Astrocyte (in vitro differentiated cells and primary cell): Measurements from ENCODE around the gene HPD. TPM values are rescaled to one million over a fixed set of nuclear protein-coding genes. Genes with fewer than 3 reads are reported as not detected.

Experiments
- DNase-seq: peaks from one replicate; pipeline ENCODE4 v3.0.0-alpha.2; 2010; ENCODE audit warnings: low read depth
- FAIRE-seq: peaks from 2 replicates; lab custom pipeline; 2011; peaks lifted over from hg19 to GRCh38; lab: Jason Lieb, UNC
- H2AFZ ChIP-seq: 2 replicates; pipeline ENCODE4 v1.6.0; 2012; ENCODE audit warnings: low read depth, low read length, inconsistent platforms
- H3K27ac ChIP-seq: 2 replicates; pipeline ENCODE4 v1.5.1; 2011; ENCODE audit warnings: low read depth, low read length, inconsistent platforms
- H3K27me3 ChIP-seq: 2 replicates; pipeline ENCODE4 v1.6.0; 2011; ENCODE audit warnings: low read length, inconsistent platforms; ENCODE audit not compliant: insufficient read depth
- H3K36me3 ChIP-seq: 2 replicates; pipeline ENCODE4 v1.5.1; 2011; ENCODE audit warnings: low read length, inconsistent platforms; ENCODE audit not compliant: insufficient read depth
- H3K4me1 ChIP-seq: 2 replicates; pipeline ENCODE4 v1.5.1; 2011; ENCODE audit warnings: low read length, inconsistent platforms; ENCODE audit not compliant: insufficient read depth
- H3K4me2 ChIP-seq: 2 replicates; pipeline ENCODE4 v1.6.0; 2012; ENCODE audit warnings: low read length, inconsistent platforms
- H3K4me3 ChIP-seq: 2 replicates; pipeline ENCODE4 v1.5.1; 2011; ENCODE audit warnings: low read depth, mild to moderate bottlenecking, low read length, inconsistent platforms; ENCODE audit not compliant: insufficient read depth
- H3K79me2 ChIP-seq: 2 replicates; pipeline ENCODE4 v1.6.0; 2012; ENCODE audit warnings: mild to moderate bottlenecking, low read length, inconsistent platforms; ENCODE audit not compliant: insufficient read depth
- H3K9ac ChIP-seq: 2 replicates; pipeline ENCODE4 v1.6.0; 2012; ENCODE audit warnings: mild to moderate bottlenecking, low read length, inconsistent platforms
- H3K9me3 ChIP-seq: 2 replicates; pipeline ENCODE4 v1.5.1; 2012; ENCODE audit warnings: low read depth, mild to moderate bottlenecking, low read length, inconsistent platforms; ENCODE audit not compliant: insufficient read depth
- H4K20me1 ChIP-seq: 2 replicates; pipeline ENCODE4 v1.6.0; 2012; ENCODE audit warnings: low read length, inconsistent platforms; ENCODE audit not compliant: insufficient read depth
- H3K27ac Mint-ChIP-seq: one replicate; pipeline ENCODE4 v1.8.0; 2021; ENCODE audit warnings: mild to moderate bottlenecking, mixed read lengths; ENCODE audit not compliant: unreplicated experiment
- H3K27me3 Mint-ChIP-seq: one replicate; pipeline ENCODE4 v1.8.0; 2021; ENCODE audit warnings: low read depth, mixed read lengths; ENCODE audit not compliant: unreplicated experiment
- H3K36me3 Mint-ChIP-seq: one replicate; pipeline ENCODE4 v1.8.0; 2021; ENCODE audit warnings: low read depth, mixed read lengths; ENCODE audit not compliant: unreplicated experiment
- H3K4me1 Mint-ChIP-seq: one replicate; pipeline ENCODE4 v1.8.0; 2021; ENCODE audit warnings: low read depth, mixed read lengths; ENCODE audit not compliant: unreplicated experiment
- H3K4me3 Mint-ChIP-seq: one replicate; pipeline ENCODE4 v1.8.0; 2021; ENCODE audit warnings: mild to moderate bottlenecking, moderate library complexity, mixed read lengths; ENCODE audit not compliant: unreplicated experiment
- H3K9me3 Mint-ChIP-seq: one replicate; pipeline ENCODE4 v1.8.0; 2021; ENCODE audit warnings: mild to moderate bottlenecking, mixed read lengths; ENCODE audit not compliant: unreplicated experiment
- EZH2 ChIP-seq: IDR thresholded peaks from 2 replicates; pipeline ENCODE4 v1.6.1; 2012; ENCODE audit warnings: mild to moderate bottlenecking, low read length, inconsistent platforms; ENCODE audit not compliant: insufficient read depth
- total RNA-seq: library from RNA; stranded (reverse); gene quantifications from 2 replicates; pipeline ENCODE4 v1.2.1, GENCODE V29; 2021
- TF ChIP-seq, protein P1 (sequence below): IDR thresholded peaks from 2 replicates; pipeline ENCODE4 v1.5.1; 2011; ENCODE audit warnings: low read depth, mild to moderate bottlenecking, inconsistent platforms, low read length, moderate library complexity; ENCODE audit not compliant: insufficient read depth

Gene HPD
- total RNA-seq, 1 donor from 2014 or later, result not detected

DNA sequence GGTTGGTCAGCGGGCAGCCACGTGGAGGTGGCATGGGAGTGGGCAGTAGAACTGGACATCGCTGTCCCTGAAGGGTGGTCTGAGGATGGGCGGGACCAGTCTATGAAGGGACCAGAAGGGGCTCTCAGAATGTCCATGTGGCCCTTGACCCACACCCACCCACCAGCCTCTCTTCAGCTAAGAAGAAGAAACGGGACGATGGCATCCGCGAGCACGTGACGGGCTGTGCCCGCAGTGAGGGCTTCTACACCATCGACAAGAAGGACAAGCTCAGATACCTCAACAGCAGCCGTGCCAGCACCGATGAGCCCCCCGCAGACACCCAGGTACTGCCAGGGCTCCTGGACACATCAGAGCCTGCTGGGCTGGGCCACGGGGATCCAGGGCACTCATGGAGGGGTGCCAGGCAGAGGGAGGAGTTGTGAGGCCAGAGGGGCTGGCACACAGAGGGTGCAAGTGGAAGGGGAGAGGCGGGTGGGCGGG is 33.6 kb downstream of the HPD start:
- H3K4me1 ChIP-seq, result no peaks in the 10 kb centered on the region
- FAIRE-seq (no peak), DNase-seq (no peak)
- H3K9me3 ChIP-seq, result no peaks in the 10 kb centered on the region
- no peak overlapping the region for H3K4me3 Mint-ChIP-seq
- H3K36me3 Mint-ChIP-seq, result peaks cover 16% of the 10 kb centered on the region
- no peaks in the 10 kb centered on the region for H3K27me3 Mint-ChIP-seq
- H3K4me2 ChIP-seq, result no peak overlapping the region
- no peak overlapping the region for H3K4me3 ChIP-seq
- no peaks in the 10 kb centered on the region for H3K79me2 ChIP-seq
- no peaks in the 10 kb centered on the region for H3K27me3 ChIP-seq
- peaks cover 44% of the 10 kb centered on the region for H4K20me1 ChIP-seq
- no peak overlapping the region for H3K9ac ChIP-seq
- no peaks in the 10 kb centered on the region for H3K4me1 Mint-ChIP-seq
- H3K27ac ChIP-seq, result no peak overlapping the region
- H3K9me3 Mint-ChIP-seq, result no peaks in the 10 kb centered on the region
- H3K27ac Mint-ChIP-seq, result no peak overlapping the region
- no peak for TF ChIP-seq EZH2
- TF ChIP-seq, protein P1, sequence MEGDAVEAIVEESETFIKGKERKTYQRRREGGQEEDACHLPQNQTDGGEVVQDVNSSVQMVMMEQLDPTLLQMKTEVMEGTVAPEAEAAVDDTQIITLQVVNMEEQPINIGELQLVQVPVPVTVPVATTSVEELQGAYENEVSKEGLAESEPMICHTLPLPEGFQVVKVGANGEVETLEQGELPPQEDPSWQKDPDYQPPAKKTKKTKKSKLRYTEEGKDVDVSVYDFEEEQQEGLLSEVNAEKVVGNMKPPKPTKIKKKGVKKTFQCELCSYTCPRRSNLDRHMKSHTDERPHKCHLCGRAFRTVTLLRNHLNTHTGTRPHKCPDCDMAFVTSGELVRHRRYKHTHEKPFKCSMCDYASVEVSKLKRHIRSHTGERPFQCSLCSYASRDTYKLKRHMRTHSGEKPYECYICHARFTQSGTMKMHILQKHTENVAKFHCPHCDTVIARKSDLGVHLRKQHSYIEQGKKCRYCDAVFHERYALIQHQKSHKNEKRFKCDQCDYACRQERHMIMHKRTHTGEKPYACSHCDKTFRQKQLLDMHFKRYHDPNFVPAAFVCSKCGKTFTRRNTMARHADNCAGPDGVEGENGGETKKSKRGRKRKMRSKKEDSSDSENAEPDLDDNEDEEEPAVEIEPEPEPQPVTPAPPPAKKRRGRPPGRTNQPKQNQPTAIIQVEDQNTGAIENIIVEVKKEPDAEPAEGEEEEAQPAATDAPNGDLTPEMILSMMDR, result no peak
- peaks cover 42% of the 10 kb centered on the region for H3K36me3 ChIP-seq
- no peak overlapping the region for H2AFZ ChIP-seq

DNA sequence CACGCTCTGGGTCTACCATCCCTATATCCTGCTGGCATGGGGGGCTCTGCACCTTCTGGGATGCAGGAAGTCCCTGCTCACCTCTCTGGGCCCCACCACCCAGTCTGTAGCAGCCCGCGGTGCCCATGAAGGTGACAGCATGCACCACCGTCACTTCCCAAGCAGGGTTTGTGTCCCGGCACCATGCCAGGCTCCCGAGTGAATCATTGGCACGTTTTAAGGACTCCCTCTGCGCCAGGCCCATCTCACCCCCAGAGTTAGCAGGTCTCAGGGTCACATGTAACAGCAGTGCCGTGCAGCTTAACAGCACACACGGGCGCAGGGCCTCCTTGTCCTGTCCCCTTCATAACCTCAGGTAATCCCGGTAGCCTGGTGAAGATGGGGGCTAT is 34.9 kb downstream of the HPD start:
- H3K9me3 Mint-ChIP-seq, result no peaks in the 10 kb centered on the region
- Histone ChIP-seq H4K20me1 (peaks cover 38% of the 10 kb centered on the region), H3K36me3 (peaks cover 39% of the 10 kb centered on the region), H3K27me3 (no peaks in the 10 kb centered on the region), H3K4me3 (no peak overlapping the region), H3K4me1 (no peaks in the 10 kb centered on the region), H3K4me2 (no peak overlapping the region), H3K9ac (no peak overlapping the region), H3K27ac (no peak overlapping the region), H3K9me3 (no peaks in the 10 kb centered on the region), H3K79me2 (no peaks in the 10 kb centered on the region), H2AFZ (no peak overlapping the region)
- no peaks in the 10 kb centered on the region for H3K4me1 Mint-ChIP-seq
- TF ChIP-seq, protein P1, result no peak
- no peak overlapping the region for H3K4me3 Mint-ChIP-seq
- no peak for DNase-seq
- no peak overlapping the region for H3K27ac Mint-ChIP-seq
- H3K27me3 Mint-ChIP-seq, result no peaks in the 10 kb centered on the region
- FAIRE-seq, result no peak
- H3K36me3 Mint-ChIP-seq, result peaks cover 18% of the 10 kb centered on the region

- H4K20me1 ChIP-seq, result peaks cover 33% of the 10 kb centered on the region
- H2AFZ ChIP-seq, result no peak overlapping the region
- no peak overlapping the region for H3K27ac ChIP-seq
- H3K36me3 ChIP-seq, result peaks cover 34% of the 10 kb centered on the region
- H3K4me2 ChIP-seq, result no peak overlapping the region
- no peaks in the 10 kb centered on the region for H3K27me3 Mint-ChIP-seq
- DNase-seq, result no peak
- no peaks in the 10 kb centered on the region for H3K4me1 Mint-ChIP-seq
- H3K4me3 Mint-ChIP-seq, result no peak overlapping the region
- TF ChIP-seq EZH2, result no peak
- TF ChIP-seq, protein P1, result no peak
- H3K27me3 ChIP-seq, result no peaks in the 10 kb centered on the region
- no peaks in the 10 kb centered on the region for H3K9me3 ChIP-seq
- no peaks in the 10 kb centered on the region for H3K9me3 Mint-ChIP-seq
- H3K27ac Mint-ChIP-seq, result no peak overlapping the region
- no peak for FAIRE-seq
- H3K4me3 ChIP-seq, result no peak overlapping the region
- no peaks in the 10 kb centered on the region for H3K4me1 ChIP-seq
- no peaks in the 10 kb centered on the region for H3K79me2 ChIP-seq
- H3K9ac ChIP-seq, result no peak overlapping the region
- peaks cover 13% of the 10 kb centered on the region for H3K36me3 Mint-ChIP-seq
Measured at GRCh38 chr12:121823101-121823726, 35.4 kb downstream of the HPD start.
